ENCODE data around the gene OBSCN.
"Not testable (repeated sequence)": the region's sequence is repeated elsewhere in the genome, so short reads cannot be mapped to it uniquely, and the experiment has no call there.

The OBSCN gene

DNA sequence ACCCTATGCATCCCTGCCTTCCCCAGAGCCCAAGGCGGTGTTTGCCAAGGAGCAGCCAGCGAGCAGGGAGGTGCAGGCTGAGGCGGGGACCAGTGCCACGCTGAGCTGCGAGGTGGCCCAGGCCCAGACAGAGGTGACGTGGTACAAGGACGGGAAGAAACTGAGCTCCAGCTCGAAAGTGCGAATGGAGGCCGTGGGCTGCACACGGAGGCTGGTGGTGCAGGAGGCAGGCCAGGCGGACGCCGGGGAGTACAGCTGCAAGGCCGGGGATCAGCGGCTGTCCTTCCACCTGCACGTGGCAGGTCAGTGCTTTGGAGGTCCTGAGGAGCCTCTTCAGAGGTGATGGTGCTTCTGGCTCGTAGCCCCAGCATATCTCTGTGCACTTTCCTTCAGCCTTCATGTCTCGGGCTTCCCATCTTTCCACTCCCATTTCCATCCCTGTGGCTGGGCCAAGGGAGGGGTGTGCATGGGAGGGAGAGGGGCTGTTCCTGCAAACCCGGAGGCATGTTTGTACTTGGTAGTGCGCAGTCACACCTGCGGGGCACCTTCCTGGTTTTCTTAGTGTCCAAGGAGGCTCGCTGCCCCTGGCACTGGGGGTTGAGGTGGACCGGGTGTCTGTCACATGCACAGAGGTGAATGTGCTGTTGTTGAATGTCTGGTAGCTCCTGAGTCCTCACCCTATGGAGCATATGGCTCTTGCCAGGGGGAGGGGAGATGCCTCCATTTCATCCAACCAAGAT lies 56.4 kb downstream of the OBSCN start:
- in situ Hi-C loops (cut with HindIII; ENCODE audit: low sequenced_read_pairs) = no loop called here
- no peak overlapping the region for H3K4me3 ChIP-seq (ENCODE audit: low read depth, low read length)
- DNase-seq (ENCODE audit: low read depth, low spot score) = no peak
- TF ChIP-seq, protein P1, sequence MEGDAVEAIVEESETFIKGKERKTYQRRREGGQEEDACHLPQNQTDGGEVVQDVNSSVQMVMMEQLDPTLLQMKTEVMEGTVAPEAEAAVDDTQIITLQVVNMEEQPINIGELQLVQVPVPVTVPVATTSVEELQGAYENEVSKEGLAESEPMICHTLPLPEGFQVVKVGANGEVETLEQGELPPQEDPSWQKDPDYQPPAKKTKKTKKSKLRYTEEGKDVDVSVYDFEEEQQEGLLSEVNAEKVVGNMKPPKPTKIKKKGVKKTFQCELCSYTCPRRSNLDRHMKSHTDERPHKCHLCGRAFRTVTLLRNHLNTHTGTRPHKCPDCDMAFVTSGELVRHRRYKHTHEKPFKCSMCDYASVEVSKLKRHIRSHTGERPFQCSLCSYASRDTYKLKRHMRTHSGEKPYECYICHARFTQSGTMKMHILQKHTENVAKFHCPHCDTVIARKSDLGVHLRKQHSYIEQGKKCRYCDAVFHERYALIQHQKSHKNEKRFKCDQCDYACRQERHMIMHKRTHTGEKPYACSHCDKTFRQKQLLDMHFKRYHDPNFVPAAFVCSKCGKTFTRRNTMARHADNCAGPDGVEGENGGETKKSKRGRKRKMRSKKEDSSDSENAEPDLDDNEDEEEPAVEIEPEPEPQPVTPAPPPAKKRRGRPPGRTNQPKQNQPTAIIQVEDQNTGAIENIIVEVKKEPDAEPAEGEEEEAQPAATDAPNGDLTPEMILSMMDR (IDR thresholded peaks at IDR 0.05; ENCODE audit: low read depth, low read length) = no peak

DNA sequence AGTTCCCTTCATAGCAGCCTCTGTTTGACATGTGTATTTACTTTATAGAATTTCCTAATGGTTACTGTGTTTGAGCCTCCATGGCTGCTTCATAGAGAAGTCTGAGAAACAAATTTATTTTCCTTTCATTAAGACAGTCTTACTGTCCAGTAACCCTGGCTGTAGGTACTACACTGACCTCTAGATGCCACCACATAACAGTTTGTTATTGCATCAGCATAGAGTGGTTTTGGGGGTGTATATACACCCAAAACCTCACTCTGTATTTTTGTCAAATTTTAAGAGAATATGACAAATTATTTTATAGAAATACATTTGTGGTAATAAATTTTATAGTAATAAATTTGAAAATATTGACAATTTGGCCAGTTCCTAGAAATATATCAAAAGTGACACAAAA lies 57.3 kb downstream of the OBSCN start:
- no peak overlapping the region for H3K4me3 ChIP-seq (ENCODE audit: low read depth, low read length)
- TF ChIP-seq, protein P1 (IDR thresholded peaks at IDR 0.05; ENCODE audit: low read depth, low read length) = no peak
- no peak for DNase-seq (ENCODE audit: low read depth, low spot score)
- in situ Hi-C loops (cut with HindIII; ENCODE audit: low sequenced_read_pairs) = no loop called here

DNA sequence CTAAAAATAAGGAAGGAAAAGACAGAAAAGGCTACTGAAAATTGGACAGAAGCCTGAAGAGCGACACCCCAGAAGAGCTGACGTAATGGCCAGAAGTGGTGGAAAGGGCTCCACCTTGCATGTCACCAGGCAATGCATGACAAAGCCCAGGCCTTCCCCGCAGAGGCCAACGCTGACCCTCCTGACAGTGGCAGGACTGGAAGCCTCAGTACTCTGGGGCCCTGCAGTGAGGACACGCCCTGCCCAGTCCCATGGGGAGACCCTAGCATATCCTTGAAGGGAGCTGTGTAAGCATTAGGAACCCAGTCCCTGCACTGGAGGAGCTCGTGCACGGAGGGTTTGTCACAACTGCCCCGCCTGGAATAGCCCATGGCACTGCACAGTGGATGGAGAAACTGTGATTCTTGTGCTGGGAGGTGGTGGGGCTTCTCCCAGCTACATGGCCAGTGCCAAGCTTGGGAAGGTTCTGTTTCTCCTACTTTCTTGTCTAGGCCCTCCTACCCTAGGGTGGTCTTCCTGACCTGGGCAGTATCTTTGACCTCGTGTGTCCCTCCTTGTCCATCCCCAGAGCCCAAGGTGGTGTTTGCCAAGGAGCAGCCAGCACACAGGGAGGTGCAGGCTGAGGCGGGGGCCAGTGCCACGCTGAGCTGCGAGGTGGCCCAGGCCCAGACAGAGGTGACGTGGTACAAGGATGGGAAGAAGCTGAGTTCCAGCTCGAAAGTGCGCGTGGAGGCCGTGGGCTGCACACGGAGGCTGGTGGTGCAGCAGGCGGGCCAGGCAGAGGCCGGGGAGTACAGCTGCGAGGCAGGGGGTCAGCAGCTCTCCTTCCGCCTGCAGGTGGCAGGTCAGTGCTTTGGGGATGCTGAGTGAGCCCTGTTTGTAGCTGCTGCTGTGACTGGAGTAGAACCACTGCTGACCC lies 60.4 kb downstream of the OBSCN start:
- no peak overlapping the region for H3K4me3 ChIP-seq (ENCODE audit: low read depth, low read length)
- in situ Hi-C loops (cut with HindIII; ENCODE audit: low sequenced_read_pairs) = no loop called here
- DNase-seq (ENCODE audit: low read depth, low spot score) = no peak
- TF ChIP-seq, protein P1 (IDR thresholded peaks at IDR 0.05; ENCODE audit: low read depth, low read length) = no peak

DNA sequence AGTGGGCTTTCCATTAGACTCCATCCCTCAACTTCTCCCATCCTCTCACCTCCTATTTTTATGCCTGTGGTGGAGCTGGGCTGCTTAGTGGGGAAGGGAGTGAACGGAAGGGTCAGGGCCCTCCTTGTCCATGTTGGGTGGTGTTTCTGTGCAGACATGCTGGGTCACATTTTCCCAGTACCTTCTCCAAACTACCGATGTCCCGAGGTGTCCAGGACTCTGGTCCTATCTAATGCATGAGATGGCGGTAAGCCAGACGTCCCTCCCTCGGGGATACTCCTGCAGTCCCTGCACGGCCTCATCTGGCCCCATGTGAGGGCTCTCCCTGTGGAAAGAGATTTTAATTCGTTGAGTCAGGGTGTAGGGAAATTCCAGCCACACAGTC lies 61.0 kb downstream of the OBSCN start:
- no peak overlapping the region for H3K4me3 ChIP-seq (ENCODE audit: low read depth, low read length)
- DNase-seq (ENCODE audit: low read depth, low spot score) = no peak
- TF ChIP-seq, protein P1 (IDR thresholded peaks at IDR 0.05; ENCODE audit: low read depth, low read length) = no peak
- in situ Hi-C loops (cut with HindIII; ENCODE audit: low sequenced_read_pairs) = no loop called here

DNA sequence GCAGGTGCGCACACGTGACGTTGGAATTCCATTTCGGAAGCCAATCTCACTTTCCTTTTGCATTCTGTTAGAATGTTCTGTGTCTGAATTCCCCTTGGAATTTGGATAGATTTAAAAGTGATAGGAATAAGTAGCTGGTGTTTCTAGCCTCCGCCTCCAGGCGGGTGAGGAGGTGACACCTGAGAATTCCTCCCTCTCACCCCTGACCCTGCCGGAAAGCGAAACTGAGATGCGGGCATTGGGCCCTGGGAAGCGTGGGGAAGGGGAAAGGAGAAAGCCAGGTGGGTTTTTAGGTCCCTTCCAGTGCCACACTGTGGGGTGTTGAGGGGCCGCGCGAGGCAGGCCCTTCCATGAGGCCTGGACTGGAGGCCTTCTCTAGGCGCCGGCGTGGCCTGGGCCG lies 61.6 kb downstream of the OBSCN start:
- in situ Hi-C loops (cut with HindIII; ENCODE audit: low sequenced_read_pairs); DNase-seq (ENCODE audit: low read depth, low spot score); H3K4me3 ChIP-seq (ENCODE audit: low read depth, low read length): not testable (repeated sequence)

DNA sequence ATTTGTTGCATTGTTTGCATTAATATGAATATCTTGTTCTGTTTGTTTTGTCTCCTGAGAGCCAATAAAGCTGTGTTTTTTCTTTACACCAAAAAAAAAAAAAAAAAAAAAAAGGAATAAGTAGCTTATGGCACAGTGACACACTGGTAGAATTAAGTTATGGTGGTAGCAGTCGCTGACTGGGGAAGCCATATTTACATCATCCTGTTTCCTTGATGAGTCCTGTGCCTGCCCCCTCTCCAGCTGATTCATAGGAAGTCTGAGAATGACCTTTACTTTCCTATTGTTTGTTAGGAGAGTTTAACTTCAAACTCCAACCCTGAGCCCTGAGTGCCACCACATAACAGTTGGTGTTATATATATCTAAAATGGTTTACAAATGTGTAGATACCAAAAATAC lies 62.2 kb downstream of the OBSCN start:
- in situ Hi-C loops (cut with HindIII; ENCODE audit: low sequenced_read_pairs) = no loop called here
- DNase-seq (ENCODE audit: low read depth, low spot score) = no peak
- TF ChIP-seq, protein P1 (IDR thresholded peaks at IDR 0.05; ENCODE audit: low read depth, low read length) = no peak

More for the DNA sequence above, 62.2 kb downstream of the OBSCN start:
- no peak overlapping the region for H3K4me3 ChIP-seq (ENCODE audit: low read depth, low read length)
